ENCODE measurements around the gene ALK. TPM values are rescaled to one million over a fixed set of nuclear protein-coding genes. Genes with fewer than 3 reads are reported as not detected.

The ALK gene
- total and polyA plus RNA-seq, 2 experiments from 2014 or later = 0.35 TPM; not detected in 1

DNA sequence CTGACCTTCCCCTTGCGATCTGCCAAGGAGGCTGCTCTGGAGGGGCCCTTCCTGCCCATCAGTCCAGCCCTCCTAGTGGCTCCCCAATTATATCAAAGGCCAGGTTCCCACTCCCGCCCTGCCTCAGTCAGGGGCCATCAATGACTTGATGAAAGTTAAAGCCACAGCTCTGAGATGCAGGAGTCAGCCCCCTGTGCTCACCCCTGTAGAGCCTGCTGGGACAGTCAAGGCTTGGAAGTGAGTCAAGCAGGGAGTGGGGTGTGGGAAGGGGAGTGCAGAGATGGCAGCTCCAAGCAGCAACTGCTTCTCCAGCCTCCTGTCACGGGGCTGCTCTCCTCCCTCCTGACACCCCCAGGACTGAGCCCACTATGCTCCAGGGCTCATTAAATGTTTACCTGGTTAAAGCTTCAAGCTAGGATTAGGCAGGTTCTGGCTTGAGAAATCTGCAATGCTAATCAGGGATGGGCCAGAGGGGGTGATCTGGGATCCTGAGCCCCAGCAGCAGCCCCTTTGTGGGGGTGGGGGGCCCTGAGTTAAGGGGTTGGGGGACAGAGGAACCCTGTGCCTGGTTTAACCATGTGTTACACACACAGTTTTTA is 42.7 kb upstream of the ALK start (continued):
- TF ChIP-seq ZNF331 (CRISPR knock-in tag; IDR thresholded peaks at IDR 0.05; ENCODE audit: low read depth) (no peak), ZNF114 (CRISPR knock-in tag; IDR thresholded peaks at IDR 0.05) (no peak), EZH2 (IDR thresholded peaks at IDR 0.05; ENCODE audit: low read depth, unreplicated experiment) (no peak), POLR2AphosphoS5 (IDR thresholded peaks at IDR 0.05; ENCODE audit: low read depth) (no peak), EZH2phosphoT487 (IDR thresholded peaks at IDR 0.05; ENCODE audit: unreplicated experiment) (no peak), STAT1 (IDR thresholded peaks at IDR 0.05; ENCODE audit: unreplicated experiment) (no peak)

DNA sequence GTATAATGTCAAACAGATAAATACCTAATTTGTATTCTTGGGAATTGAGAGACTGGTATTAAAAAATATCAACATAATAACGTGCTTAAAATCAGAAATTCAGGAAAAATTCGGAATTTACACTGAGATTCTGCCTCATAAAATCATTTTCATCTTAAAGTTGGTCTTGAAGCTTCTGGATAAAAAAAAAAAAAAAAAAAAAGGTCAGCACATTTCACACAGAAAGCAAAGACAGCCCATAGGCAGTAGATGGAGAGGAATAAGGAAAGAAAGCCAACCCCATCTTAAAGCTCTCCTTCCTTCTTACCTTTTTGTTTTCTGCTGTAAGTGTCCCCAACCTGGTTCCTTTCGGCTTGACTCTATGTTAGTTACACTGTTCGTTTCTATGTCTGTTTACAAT is 41.5 kb upstream of the ALK start:
- H3K4me1 Mint-ChIP-seq = peaks cover 8% of the 10 kb centered on the region; the same call in 2 of the 3 replicates
- no peak overlapping the region for H2AFZ ChIP-seq
- TF ChIP-seq NANOG (IDR thresholded peaks at IDR 0.05; ENCODE audit: borderline replicate concordance) (no peak), POLR2AphosphoS5 (IDR thresholded peaks at IDR 0.05; ENCODE audit: low read depth) (no peak), ZNF331 (CRISPR knock-in tag; IDR thresholded peaks at IDR 0.05; ENCODE audit: low read depth) (no peak), ZNF114 (CRISPR knock-in tag; IDR thresholded peaks at IDR 0.05) (no peak), CREB1 (CRISPR knock-in tag; IDR thresholded peaks at IDR 0.05; ENCODE audit: low read depth) (no peak), STAT1 (IDR thresholded peaks at IDR 0.05; ENCODE audit: unreplicated experiment) (no peak), EZH2phosphoT487 (IDR thresholded peaks at IDR 0.05; ENCODE audit: unreplicated experiment) (no peak)
- TF ChIP-seq, protein P1, sequence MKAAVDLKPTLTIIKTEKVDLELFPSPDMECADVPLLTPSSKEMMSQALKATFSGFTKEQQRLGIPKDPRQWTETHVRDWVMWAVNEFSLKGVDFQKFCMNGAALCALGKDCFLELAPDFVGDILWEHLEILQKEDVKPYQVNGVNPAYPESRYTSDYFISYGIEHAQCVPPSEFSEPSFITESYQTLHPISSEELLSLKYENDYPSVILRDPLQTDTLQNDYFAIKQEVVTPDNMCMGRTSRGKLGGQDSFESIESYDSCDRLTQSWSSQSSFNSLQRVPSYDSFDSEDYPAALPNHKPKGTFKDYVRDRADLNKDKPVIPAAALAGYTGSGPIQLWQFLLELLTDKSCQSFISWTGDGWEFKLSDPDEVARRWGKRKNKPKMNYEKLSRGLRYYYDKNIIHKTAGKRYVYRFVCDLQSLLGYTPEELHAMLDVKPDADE (IDR thresholded peaks at IDR 0.05) = no peak
- TF ChIP-seq, protein P2, sequence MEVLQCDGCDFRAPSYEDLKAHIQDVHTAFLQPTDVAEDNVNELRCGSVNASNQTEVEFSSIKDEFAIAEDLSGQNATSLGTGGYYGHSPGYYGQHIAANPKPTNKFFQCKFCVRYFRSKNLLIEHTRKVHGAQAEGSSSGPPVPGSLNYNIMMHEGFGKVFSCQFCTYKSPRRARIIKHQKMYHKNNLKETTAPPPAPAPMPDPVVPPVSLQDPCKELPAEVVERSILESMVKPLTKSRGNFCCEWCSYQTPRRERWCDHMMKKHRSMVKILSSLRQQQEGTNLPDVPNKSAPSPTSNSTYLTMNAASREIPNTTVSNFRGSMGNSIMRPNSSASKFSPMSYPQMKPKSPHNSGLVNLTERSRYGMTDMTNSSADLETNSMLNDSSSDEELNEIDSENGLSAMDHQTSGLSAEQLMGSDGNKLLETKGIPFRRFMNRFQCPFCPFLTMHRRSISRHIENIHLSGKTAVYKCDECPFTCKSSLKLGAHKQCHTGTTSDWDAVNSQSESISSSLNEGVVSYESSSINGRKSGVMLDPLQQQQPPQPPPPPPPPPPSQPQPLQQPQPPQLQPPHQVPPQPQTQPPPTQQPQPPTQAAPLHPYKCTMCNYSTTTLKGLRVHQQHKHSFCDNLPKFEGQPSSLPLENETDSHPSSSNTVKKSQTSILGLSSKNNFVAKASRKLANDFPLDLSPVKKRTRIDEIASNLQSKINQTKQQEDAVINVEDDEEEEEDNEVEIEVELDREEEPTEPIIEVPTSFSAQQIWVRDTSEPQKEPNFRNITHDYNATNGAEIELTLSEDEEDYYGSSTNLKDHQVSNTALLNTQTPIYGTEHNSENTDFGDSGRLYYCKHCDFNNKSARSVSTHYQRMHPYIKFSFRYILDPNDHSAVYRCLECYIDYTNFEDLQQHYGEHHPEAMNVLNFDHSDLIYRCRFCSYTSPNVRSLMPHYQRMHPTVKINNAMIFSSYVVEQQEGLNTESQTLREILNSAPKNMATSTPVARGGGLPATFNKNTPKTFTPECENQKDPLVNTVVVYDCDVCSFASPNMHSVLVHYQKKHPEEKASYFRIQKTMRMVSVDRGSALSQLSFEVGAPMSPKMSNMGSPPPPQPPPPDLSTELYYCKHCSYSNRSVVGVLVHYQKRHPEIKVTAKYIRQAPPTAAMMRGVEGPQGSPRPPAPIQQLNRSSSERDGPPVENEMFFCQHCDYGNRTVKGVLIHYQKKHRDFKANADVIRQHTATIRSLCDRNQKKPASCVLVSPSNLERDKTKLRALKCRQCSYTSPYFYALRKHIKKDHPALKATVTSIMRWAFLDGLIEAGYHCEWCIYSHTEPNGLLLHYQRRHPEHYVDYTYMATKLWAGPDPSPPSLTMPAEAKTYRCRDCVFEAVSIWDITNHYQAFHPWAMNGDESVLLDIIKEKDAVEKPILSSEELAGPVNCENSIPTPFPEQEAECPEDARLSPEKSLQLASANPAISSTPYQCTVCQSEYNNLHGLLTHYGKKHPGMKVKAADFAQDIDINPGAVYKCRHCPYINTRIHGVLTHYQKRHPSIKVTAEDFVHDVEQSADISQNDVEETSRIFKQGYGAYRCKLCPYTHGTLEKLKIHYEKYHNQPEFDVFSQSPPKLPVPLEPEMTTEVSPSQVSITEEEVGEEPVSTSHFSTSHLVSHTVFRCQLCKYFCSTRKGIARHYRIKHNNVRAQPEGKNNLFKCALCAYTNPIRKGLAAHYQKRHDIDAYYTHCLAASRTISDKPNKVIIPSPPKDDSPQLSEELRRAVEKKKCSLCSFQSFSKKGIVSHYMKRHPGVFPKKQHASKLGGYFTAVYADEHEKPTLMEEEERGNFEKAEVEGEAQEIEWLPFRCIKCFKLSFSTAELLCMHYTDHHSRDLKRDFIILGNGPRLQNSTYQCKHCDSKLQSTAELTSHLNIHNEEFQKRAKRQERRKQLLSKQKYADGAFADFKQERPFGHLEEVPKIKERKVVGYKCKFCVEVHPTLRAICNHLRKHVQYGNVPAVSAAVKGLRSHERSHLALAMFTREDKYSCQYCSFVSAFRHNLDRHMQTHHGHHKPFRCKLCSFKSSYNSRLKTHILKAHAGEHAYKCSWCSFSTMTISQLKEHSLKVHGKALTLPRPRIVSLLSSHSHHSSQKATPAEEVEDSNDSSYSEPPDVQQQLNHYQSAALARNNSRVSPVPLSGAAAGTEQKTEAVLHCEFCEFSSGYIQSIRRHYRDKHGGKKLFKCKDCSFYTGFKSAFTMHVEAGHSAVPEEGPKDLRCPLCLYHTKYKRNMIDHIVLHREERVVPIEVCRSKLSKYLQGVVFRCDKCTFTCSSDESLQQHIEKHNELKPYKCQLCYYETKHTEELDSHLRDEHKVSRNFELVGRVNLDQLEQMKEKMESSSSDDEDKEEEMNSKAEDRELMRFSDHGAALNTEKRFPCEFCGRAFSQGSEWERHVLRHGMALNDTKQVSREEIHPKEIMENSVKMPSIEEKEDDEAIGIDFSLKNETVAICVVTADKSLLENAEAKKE (CRISPR knock-in tag; IDR thresholded peaks at IDR 0.05) = no peak
- TF ChIP-seq, protein P3, sequence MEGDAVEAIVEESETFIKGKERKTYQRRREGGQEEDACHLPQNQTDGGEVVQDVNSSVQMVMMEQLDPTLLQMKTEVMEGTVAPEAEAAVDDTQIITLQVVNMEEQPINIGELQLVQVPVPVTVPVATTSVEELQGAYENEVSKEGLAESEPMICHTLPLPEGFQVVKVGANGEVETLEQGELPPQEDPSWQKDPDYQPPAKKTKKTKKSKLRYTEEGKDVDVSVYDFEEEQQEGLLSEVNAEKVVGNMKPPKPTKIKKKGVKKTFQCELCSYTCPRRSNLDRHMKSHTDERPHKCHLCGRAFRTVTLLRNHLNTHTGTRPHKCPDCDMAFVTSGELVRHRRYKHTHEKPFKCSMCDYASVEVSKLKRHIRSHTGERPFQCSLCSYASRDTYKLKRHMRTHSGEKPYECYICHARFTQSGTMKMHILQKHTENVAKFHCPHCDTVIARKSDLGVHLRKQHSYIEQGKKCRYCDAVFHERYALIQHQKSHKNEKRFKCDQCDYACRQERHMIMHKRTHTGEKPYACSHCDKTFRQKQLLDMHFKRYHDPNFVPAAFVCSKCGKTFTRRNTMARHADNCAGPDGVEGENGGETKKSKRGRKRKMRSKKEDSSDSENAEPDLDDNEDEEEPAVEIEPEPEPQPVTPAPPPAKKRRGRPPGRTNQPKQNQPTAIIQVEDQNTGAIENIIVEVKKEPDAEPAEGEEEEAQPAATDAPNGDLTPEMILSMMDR (conservative IDR thresholded peaks at IDR 0.05; ENCODE audit: low read depth in 2 of 2) = no peak
- TF ChIP-seq, protein P4, sequence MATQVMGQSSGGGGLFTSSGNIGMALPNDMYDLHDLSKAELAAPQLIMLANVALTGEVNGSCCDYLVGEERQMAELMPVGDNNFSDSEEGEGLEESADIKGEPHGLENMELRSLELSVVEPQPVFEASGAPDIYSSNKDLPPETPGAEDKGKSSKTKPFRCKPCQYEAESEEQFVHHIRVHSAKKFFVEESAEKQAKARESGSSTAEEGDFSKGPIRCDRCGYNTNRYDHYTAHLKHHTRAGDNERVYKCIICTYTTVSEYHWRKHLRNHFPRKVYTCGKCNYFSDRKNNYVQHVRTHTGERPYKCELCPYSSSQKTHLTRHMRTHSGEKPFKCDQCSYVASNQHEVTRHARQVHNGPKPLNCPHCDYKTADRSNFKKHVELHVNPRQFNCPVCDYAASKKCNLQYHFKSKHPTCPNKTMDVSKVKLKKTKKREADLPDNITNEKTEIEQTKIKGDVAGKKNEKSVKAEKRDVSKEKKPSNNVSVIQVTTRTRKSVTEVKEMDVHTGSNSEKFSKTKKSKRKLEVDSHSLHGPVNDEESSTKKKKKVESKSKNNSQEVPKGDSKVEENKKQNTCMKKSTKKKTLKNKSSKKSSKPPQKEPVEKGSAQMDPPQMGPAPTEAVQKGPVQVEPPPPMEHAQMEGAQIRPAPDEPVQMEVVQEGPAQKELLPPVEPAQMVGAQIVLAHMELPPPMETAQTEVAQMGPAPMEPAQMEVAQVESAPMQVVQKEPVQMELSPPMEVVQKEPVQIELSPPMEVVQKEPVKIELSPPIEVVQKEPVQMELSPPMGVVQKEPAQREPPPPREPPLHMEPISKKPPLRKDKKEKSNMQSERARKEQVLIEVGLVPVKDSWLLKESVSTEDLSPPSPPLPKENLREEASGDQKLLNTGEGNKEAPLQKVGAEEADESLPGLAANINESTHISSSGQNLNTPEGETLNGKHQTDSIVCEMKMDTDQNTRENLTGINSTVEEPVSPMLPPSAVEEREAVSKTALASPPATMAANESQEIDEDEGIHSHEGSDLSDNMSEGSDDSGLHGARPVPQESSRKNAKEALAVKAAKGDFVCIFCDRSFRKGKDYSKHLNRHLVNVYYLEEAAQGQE (IDR thresholded peaks at IDR 0.05; ENCODE audit: unreplicated experiment) = no peak

More for the DNA sequence above, 41.5 kb upstream of the ALK start:
- Histone ChIP-seq H3K36me3 (ENCODE audit: insufficient read depth) (no peaks in the 10 kb centered on the region), H3K9me2 (ENCODE audit: insufficient read depth) (no peaks in the 10 kb centered on the region), H3K79me2 (replicated peaks; ENCODE audit: insufficient read depth) (no peaks in the 10 kb centered on the region), H3K27me3 (ENCODE audit: insufficient read depth) (no peaks in the 10 kb centered on the region), H3K4me3 (no peak overlapping the region), H3K4me2 (no peak overlapping the region), H3F3A (replicated peaks; ENCODE audit: low read depth) (no peaks in the 10 kb centered on the region), H4K20me1 (replicated peaks; ENCODE audit: insufficient read depth) (no peaks in the 10 kb centered on the region), H3K27ac (ENCODE audit: low read depth) (no peak overlapping the region), H3K4me1 (ENCODE audit: insufficient read depth) (peaks cover 8% of the 10 kb centered on the region; the same call in 1 of the 2 replicates)
- DNase-seq (ENCODE audit: low spot score) (no peak), ATAC-seq (no peak)
- no peaks in the 10 kb centered on the region; the same call in 2 of the 3 replicates for H3K9me3 Mint-ChIP-seq
- no peak overlapping the region for H3K27ac Mint-ChIP-seq
- H3K36me3 Mint-ChIP-seq (ENCODE audit: low read depth) = no peaks in the 10 kb centered on the region
- peaks cover 2% of the 10 kb centered on the region for H3K27me3 Mint-ChIP-seq (ENCODE audit: insufficient read depth, low read depth, poor library complexity)
- no peak overlapping the region for H3K4me3 Mint-ChIP-seq
